Ascending aorta (tissue), 2 donors: ENCODE results near the gene CYBRD1. TPM values are rescaled to one million over a fixed set of nuclear protein-coding genes. Genes with fewer than 3 reads are reported as not detected.

Source experiments
- DNase-seq, 2 donors: peaks; one replicate each; pipeline ENCODE4 v3.0.0-alpha.2; 2019; ENCODE audit warnings: low spot score in 2 of 2
- H3K27ac ChIP-seq, 2 donors: fragments of 200-600 bp; sonication (generic); one replicate each; pipeline ENCODE4 v1.5.1; 2016 to 2017; ENCODE audit warnings: mild to moderate bottlenecking in 1 of 2
- H3K27me3 ChIP-seq: fragments of 200-600 bp; sonication (generic); one replicate; pipeline ENCODE4 v1.5.1; 2017
- H3K36me3 ChIP-seq, 2 donors: fragments of 200-600 bp; sonication (generic); one replicate each; pipeline ENCODE4 v1.5.1; 2016
- H3K4me1 ChIP-seq, 2 donors: fragments of 200-600 bp; sonication (generic); one replicate each; pipeline ENCODE4 v1.5.1; 2016 to 2017; ENCODE audit warnings: mild to moderate bottlenecking in 1 of 2
- H3K4me3 ChIP-seq, 2 donors: fragments of 200-600 bp; sonication (generic); one replicate each; pipeline ENCODE4 v1.5.1; 2016 to 2017; ENCODE audit warnings: mild to moderate bottlenecking in 1 of 2
- H3K9me3 ChIP-seq, 2 donors: fragments of 200-600 bp; sonication (generic); one replicate each; pipeline ENCODE4 v1.5.1; 2016
- CTCF ChIP-seq, 3 experiments: fragments of 200-600 bp in 2 of 3; fragments of 450-650 bp in 1 of 3; sonication (generic) in 2 of 3; IDR thresholded peaks; one replicate each; pipeline ENCODE4 v1.5.1; 2016 to 2019; ENCODE audit warnings: antibody characterized with exemption in 3 of 3, mild to moderate bottlenecking in 1 of 3, moderate library complexity in 1 of 3
- intact Hi-C: fragments of 100-400 bp; cut with DNase I; formaldehyde crosslinking; loops from one replicate; pipeline ENCODE4 v1.15.1; 2023
- total RNA-seq: library from RNA; depleted of rRNA; stranded (reverse); fragments of >200 nt; gene quantifications from one replicate; pipeline ENCODE4 v1.1.0, GENCODE V29; 2016

Gene CYBRD1
- total RNA-seq, 1 donor from 2014 or later = 222 TPM

- intact Hi-C loops = no loop called here
- peaks cover 11 to 37% of the 10 kb centered on the region in 2 donors for H3K36me3 ChIP-seq
- no peaks in the 10 kb centered on the region for H3K9me3 ChIP-seq
- no peak for DNase-seq
- TF ChIP-seq CTCF (IDR thresholded peaks at IDR 0.05) = no peak
- H3K4me3 ChIP-seq = no peak overlapping the region
- H3K4me1 ChIP-seq = no peaks in the 10 kb centered on the region
- H3K27ac ChIP-seq = no peak overlapping the region
- no peaks in the 10 kb centered on the region for H3K27me3 ChIP-seq
Measured at GRCh38 chr2:171557363-171557762, 35.1 kb downstream of the CYBRD1 start.

GRCh38 chr2:171563301-171563700, 41.0 kb downstream of the CYBRD1 start:
- Histone ChIP-seq H3K27ac (no peak overlapping the region), H3K4me3 (no peak overlapping the region), H3K36me3 (no peaks in the 10 kb centered on the region), H3K9me3 (no peaks in the 10 kb centered on the region), H3K4me1 (no peaks in the 10 kb centered on the region), H3K27me3 (no peaks in the 10 kb centered on the region)
- no peak for TF ChIP-seq CTCF (IDR thresholded peaks at IDR 0.05)
- intact Hi-C loops = no loop called here
- DNase-seq = no peak

- Histone ChIP-seq H3K36me3 (no peaks in the 10 kb centered on the region), H3K4me1 (no peaks in the 10 kb centered on the region), H3K27ac (no peak overlapping the region), H3K27me3 (no peaks in the 10 kb centered on the region), H3K4me3 (no peak overlapping the region), H3K9me3 (no peaks in the 10 kb centered on the region)
- no peak for DNase-seq
- intact Hi-C loops = no loop called here
- TF ChIP-seq CTCF (IDR thresholded peaks at IDR 0.05) = no peak
Measured at GRCh38 chr2:171564463-171564862, 42.2 kb downstream of the CYBRD1 start.

- H3K36me3 ChIP-seq = no peaks in the 10 kb centered on the region
- intact Hi-C loops = no loop called here
- no peaks in the 10 kb centered on the region for H3K4me1 ChIP-seq
- no peak overlapping the region for H3K4me3 ChIP-seq
- no peak for DNase-seq
- H3K27ac ChIP-seq = no peak overlapping the region
- no peaks in the 10 kb centered on the region for H3K9me3 ChIP-seq
- H3K27me3 ChIP-seq = no peaks in the 10 kb centered on the region
- TF ChIP-seq CTCF (IDR thresholded peaks at IDR 0.05) = no peak
Measured at GRCh38 chr2:171566057-171566456, 43.8 kb downstream of the CYBRD1 start.

- Histone ChIP-seq H3K27me3 (no peaks in the 10 kb centered on the region), H3K4me3 (no peak overlapping the region), H3K9me3 (no peaks in the 10 kb centered on the region), H3K36me3 (no peaks in the 10 kb centered on the region), H3K27ac (no peak overlapping the region), H3K4me1 (no peaks in the 10 kb centered on the region)
- no peak for DNase-seq
- TF ChIP-seq CTCF (IDR thresholded peaks at IDR 0.05) = no peak
- intact Hi-C loops = no loop called here
Measured at GRCh38 chr2:171566753-171567152, 44.5 kb downstream of the CYBRD1 start.

GRCh38 chr2:171568089-171568488, 45.8 kb downstream of the CYBRD1 start:
- Histone ChIP-seq H3K4me1 (no peaks in the 10 kb centered on the region), H3K4me3 (no peak overlapping the region), H3K36me3 (no peaks in the 10 kb centered on the region), H3K27me3 (no peaks in the 10 kb centered on the region), H3K27ac (no peak overlapping the region), H3K9me3 (no peaks in the 10 kb centered on the region)
- DNase-seq = no peak
- no peak for TF ChIP-seq CTCF (IDR thresholded peaks at IDR 0.05)
- intact Hi-C loops = no loop called here
